Posterior vena cava (tissue), 2 donors: ENCODE data around the gene TCAP. TPM values are rescaled to one million over a fixed set of nuclear protein-coding genes. Genes with fewer than 3 reads are reported as not detected.
"Not testable (repeated sequence)": the region's sequence is repeated elsewhere in the genome, so short reads cannot be mapped to it uniquely, and the experiment has no call there.

Experiments used
- DNase-seq: peaks from one replicate; pipeline ENCODE4 v3.0.0-alpha.2; 2020; ENCODE audit warnings: low spot score
- intact Hi-C, 2 donors: fragments of 100-400 bp; cut with DNase I; formaldehyde crosslinking; loops; one replicate each; pipeline versions ENCODE4 v1.14.1 to v1.14.2; 2022 to 2023
- total RNA-seq, 2 donors: library from RNA; stranded (reverse); fragmentation: NEBNext Ultra II Directional; extraction: Animal tissue kit (Norgen Biotek cat#: 25700); gene quantifications; one replicate each; pipeline ENCODE4 v1.2.1, GENCODE V29; 2021
- donor health status: DM: yes; HTN: yes; CAD: no.
- donor health status: DM: yes; HTN: yes; CAD: no.

Gene TCAP
- total RNA-seq, 2 donors from 2014 or later: 0.81 to 1.0 TPM

- DNase-seq, intact Hi-C loops: not testable (repeated sequence)
Observed at GRCh38 chr17:39711071-39711470, 45.9 kb downstream of the TCAP start.

- intact Hi-C loops: no loop called here
- DNase-seq: no peak
Observed at GRCh38 chr17:39711851-39712250, 46.7 kb downstream of the TCAP start.

DNA sequence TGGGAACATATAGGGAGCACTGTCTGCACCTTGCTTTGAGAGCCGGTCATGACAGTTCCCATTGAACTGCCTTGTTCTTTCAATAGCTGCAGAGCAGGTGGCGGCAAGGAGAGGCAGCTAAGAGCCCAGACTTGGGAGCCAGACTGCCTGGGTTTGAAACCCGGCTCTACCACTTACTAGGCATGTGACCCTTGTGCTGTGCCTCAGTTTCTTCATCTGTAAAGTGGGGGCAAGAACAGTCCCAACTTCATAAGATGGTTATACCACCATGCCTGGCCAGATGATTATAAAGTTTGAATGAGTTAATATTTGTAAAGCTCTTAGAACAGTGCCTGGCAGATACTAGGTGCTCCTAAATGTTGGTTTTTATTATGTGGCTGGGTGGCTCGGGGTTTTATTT lies 49.1 kb downstream of the TCAP start:
- intact Hi-C loops: no loop called here

DNA sequence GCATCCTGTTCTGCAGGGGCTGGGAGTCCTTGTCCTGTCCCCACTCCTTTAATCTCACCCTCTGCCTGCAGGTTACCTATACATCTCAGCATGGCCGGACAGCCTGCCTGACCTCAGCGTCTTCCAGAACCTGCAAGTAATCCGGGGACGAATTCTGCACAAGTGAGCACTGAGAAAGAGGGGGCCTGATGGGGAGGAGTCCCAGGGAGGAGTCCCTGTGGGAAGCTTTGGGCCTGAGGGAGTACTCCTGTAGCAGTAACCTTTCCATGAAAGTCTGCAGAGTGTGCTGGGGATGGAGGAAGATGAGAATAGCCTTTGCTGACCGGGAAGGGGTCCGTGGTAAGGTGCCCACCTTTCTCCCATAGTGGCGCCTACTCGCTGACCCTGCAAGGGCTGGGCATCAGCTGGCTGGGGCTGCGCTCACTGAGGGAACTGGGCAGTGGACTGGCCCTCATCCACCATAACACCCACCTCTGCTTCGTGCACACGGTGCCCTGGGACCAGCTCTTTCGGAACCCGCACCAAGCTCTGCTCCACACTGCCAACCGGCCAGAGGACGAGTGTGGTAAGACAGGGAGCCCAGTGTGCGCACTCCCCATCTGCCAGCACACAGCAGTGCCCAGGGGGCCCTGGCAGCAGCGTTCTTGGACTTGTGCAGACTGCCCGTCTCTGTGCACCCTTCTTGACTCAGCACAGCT lies 50.4 kb downstream of the TCAP start:
- intact Hi-C loops: no loop called here
- no peak for DNase-seq

More for the DNA sequence above, 49.1 kb downstream of the TCAP start:
- DNase-seq: no peak

Other genes starting within 250 kb of the TCAP start
- 10 to 100 TPM; 26.4 to 27.1 TPM for gene MED1, start 214.1 kb upstream of the TCAP start, total RNA-seq
- 10 to 100 TPM; 37.6 to 40.8 TPM for gene CDK12, start 203.9 kb upstream of the TCAP start, total RNA-seq
- not detected for gene NEUROD2, start 57.4 kb upstream of the TCAP start, total RNA-seq
- 1 to 10 TPM in 1 of 2 donors, under 1 TPM in 1; 0.38 to 2.3 TPM for gene PPP1R1B, start 38.4 kb upstream of the TCAP start, total RNA-seq
- gene STARD3, start 28.2 kb upstream of the TCAP start, total RNA-seq: 10 to 100 TPM; 32.8 to 35.4 TPM
- gene PNMT, start 3.1 kb downstream of the TCAP start, total RNA-seq: 1 to 10 TPM in 1 of 2 donors, under 1 TPM in 1; 0.62 to 3.1 TPM
- gene PGAP3, start 22.7 kb downstream of the TCAP start, total RNA-seq: 10 to 100 TPM; 12.0 to 12.3 TPM
- 10 to 100 TPM; 33.0 to 42.8 TPM for gene ERBB2, start 34.7 kb downstream of the TCAP start, total RNA-seq
- gene MIEN1, start 65.2 kb downstream of the TCAP start, total RNA-seq: 10 to 100 TPM; 27.4 to 33.6 TPM
- gene GRB7, start 72.6 kb downstream of the TCAP start, total RNA-seq: not detected
- 1 to 10 TPM; 1.6 TPM for gene IKZF3, start 199.0 kb downstream of the TCAP start, total RNA-seq
- gene ZPBP2, start 202.9 kb downstream of the TCAP start, total RNA-seq: not detected